ENCODE results near the gene RAB5A. TPM values are rescaled to one million over a fixed set of nuclear protein-coding genes. Genes with fewer than 3 reads are reported as not detected.
"Not testable (repeated sequence)": the region's sequence is repeated elsewhere in the genome, so short reads cannot be mapped to it uniquely, and the experiment has no call there.

The RAB5A gene
- total and polyA plus RNA-seq, 2 of the 4 experiments (the other 2 are of a cell fraction): 33.3 to 46.4 TPM

GRCh38 chr3:19899264-19899663 is 47.6 kb upstream of the RAB5A start:
- H3K9me3 ChIP-seq (ENCODE audit: control insufficient read depth, insufficient read depth, low read length): no peaks in the 10 kb centered on the region
- no peaks in the 10 kb centered on the region for H3K79me1 ChIP-seq (ENCODE audit: low read depth in 1 of 2, low read length in 2 of 2)
- no peak overlapping the region for H3K4me2 ChIP-seq (ENCODE audit: low read depth, low read length)
- no peak overlapping the region for H3K23ac ChIP-seq (ENCODE audit: low read depth, low read length)
- H3K4ac ChIP-seq (ENCODE audit: low read depth, low read length): no peak overlapping the region
- no peak overlapping the region for H3K56ac ChIP-seq (ENCODE audit: extremely low read depth, insufficient read depth, low read length)
- ATAC-seq (ENCODE audit: low read depth) (no peak), DNase-seq (no peak)
- H4K8ac ChIP-seq (ENCODE audit: low read depth in 2 of 2, low read length in 2 of 2): no peak overlapping the region
- no TSS peak for BruUV-seq (replicated peaks)
- ChIA-PET CTCF (no interaction called here), POLR2A (ENCODE audit: unreplicated experiment) (no interaction called here)
- H3K36me3 ChIP-seq (ENCODE audit: control insufficient read depth, insufficient read depth, low read length): no peaks in the 10 kb centered on the region
- intact Hi-C loops (cut with micrococcal nuclease) (no loop called here), dilution Hi-C loops (cut with HindIII; ENCODE audit: low sequenced_read_pairs, unreplicated experiment) (no loop called here), in situ Hi-C loops (cut with MboI; ENCODE audit: low sequenced_read_pairs) (no loop called here)
- H4K5ac ChIP-seq (ENCODE audit: low read depth, low read length): no peak overlapping the region
- H3K9me1 ChIP-seq (ENCODE audit: insufficient read depth, low read length): no peaks in the 10 kb centered on the region
- no peak overlapping the region for H3K14ac ChIP-seq (replicated peaks; ENCODE audit: low read depth, low read length)
- no peak overlapping the region for H2AK9ac ChIP-seq (replicated peaks; ENCODE audit: low read depth, low read length, poor library complexity)
- no peak overlapping the region for H2AFZ ChIP-seq (replicated peaks; ENCODE audit: low read length, poor library complexity)
- no peak overlapping the region for H2BK120ac ChIP-seq (ENCODE audit: low read depth, low read length)
- no peak overlapping the region for H3K18ac ChIP-seq (ENCODE audit: low read depth, low read length)
- no peak overlapping the region for H2BK15ac ChIP-seq (ENCODE audit: low read depth, low read length)
- H3K4me1 ChIP-seq (ENCODE audit: control insufficient read depth, insufficient read depth, low read length): no peaks in the 10 kb centered on the region
- no CpG with 5 or more reads among the region's 2 CpGs for WGBS, 2 experiments (ENCODE audit: extremely low coverage in 2 of 2, insufficient read length in 1 of 2)
- no peak overlapping the region for H4K91ac ChIP-seq (ENCODE audit: insufficient read depth, low read depth, low read length)
- no peak overlapping the region for H3K4me3 ChIP-seq (ENCODE audit: insufficient read depth, low read depth, low read length)
- H3K27ac ChIP-seq (ENCODE audit: insufficient read depth, low read length): no peak overlapping the region
- no peak overlapping the region for H3K9ac ChIP-seq (ENCODE audit: low read depth, low read length)
- no peak overlapping the region for H2AK5ac ChIP-seq (ENCODE audit: low read depth, low read length)
- no peaks in the 10 kb centered on the region for H3K27me3 ChIP-seq (ENCODE audit: control insufficient read depth, insufficient read depth, low read length)
- no peak for TF ChIP-seq CHD1 (IDR thresholded peaks at IDR 0.05; ENCODE audit: low read depth, low read length)
- no peak for TF ChIP-seq RCOR1 (IDR thresholded peaks at IDR 0.05; ENCODE audit: insufficient replicate concordance, low read length)
- TF ChIP-seq CTCF (conservative IDR thresholded peaks at IDR 0.05; ENCODE audit: low read depth, low read length): no peak
- TF ChIP-seq RAD21 (IDR thresholded peaks at IDR 0.05; ENCODE audit: low read length): no peak
- no peak for TF ChIP-seq MAZ (IDR thresholded peaks at IDR 0.05; ENCODE audit: borderline replicate concordance, low read depth, low read length)
- TF ChIP-seq POLR2A (IDR thresholded peaks at IDR 0.05; ENCODE audit: low read depth, low read length): no peak
- no peak for TF ChIP-seq RFX5 (IDR thresholded peaks at IDR 0.05; ENCODE audit: low read depth, low read length)
- no peak for TF ChIP-seq FOS (IDR thresholded peaks at IDR 0.05; ENCODE audit: low read depth, low read length)
- H2BK20ac ChIP-seq (ENCODE audit: low read depth, low read length): no peak overlapping the region
- H2BK5ac ChIP-seq (ENCODE audit: low read depth, low read length, poor library complexity, severe bottlenecking): no peak overlapping the region
- no peaks in the 10 kb centered on the region for H4K20me1 ChIP-seq (ENCODE audit: insufficient read depth, low read length)

DNA sequence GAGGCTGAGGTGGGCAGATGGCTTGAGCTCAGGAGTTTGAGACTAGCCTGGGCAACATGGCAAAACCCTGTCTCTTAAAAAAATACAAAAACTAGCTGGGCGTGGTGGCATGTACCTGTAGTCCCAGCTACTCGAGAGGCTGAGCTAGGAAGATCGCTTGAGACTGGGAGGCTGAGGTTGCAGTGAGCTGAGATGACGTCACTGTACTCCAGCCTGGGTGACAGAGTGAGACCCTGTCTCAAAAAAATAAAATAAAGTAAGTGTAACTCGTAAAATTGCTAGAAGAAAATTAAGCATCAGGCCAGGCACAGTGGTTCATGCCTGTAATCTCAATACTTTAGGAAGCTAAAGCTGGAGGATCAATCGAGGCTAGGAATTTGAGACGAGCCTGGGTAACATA is 47.1 kb upstream of the RAB5A start:
- H2BK120ac ChIP-seq (ENCODE audit: low read depth, low read length); H3K4me3 ChIP-seq (ENCODE audit: insufficient read depth, low read depth, low read length); H3K23ac ChIP-seq (ENCODE audit: low read depth, low read length); H3K4ac ChIP-seq (ENCODE audit: low read depth, low read length); H2AFZ ChIP-seq (replicated peaks; ENCODE audit: low read length, poor library complexity); H3K4me1 ChIP-seq (ENCODE audit: control insufficient read depth, insufficient read depth, low read length); BruUV-seq (replicated peaks); H4K91ac ChIP-seq (ENCODE audit: insufficient read depth, low read depth, low read length); H3K18ac ChIP-seq (ENCODE audit: low read depth, low read length); intact Hi-C loops (cut with micrococcal nuclease); H2BK20ac ChIP-seq (ENCODE audit: low read depth, low read length); H3K4me2 ChIP-seq (ENCODE audit: low read depth, low read length); H2BK5ac ChIP-seq (ENCODE audit: low read depth, low read length, poor library complexity, severe bottlenecking); H2AK9ac ChIP-seq (replicated peaks; ENCODE audit: low read depth, low read length, poor library complexity); ATAC-seq (ENCODE audit: low read depth); H3K36me3 ChIP-seq (ENCODE audit: control insufficient read depth, insufficient read depth, low read length); H3K9me3 ChIP-seq (ENCODE audit: control insufficient read depth, insufficient read depth, low read length); H3K27me3 ChIP-seq (ENCODE audit: control insufficient read depth, insufficient read depth, low read length); H2BK15ac ChIP-seq (ENCODE audit: low read depth, low read length); H3K14ac ChIP-seq (replicated peaks; ENCODE audit: low read depth, low read length); H3K27ac ChIP-seq (ENCODE audit: insufficient read depth, low read length); DNase-seq; H4K20me1 ChIP-seq (ENCODE audit: insufficient read depth, low read length); H2AK5ac ChIP-seq (ENCODE audit: low read depth, low read length); H3K9me1 ChIP-seq (ENCODE audit: insufficient read depth, low read length); H4K8ac ChIP-seq (ENCODE audit: low read depth in 2 of 2, low read length in 2 of 2); H3K9ac ChIP-seq (ENCODE audit: low read depth, low read length); in situ Hi-C loops (cut with MboI; ENCODE audit: low sequenced_read_pairs); CTCF ChIA-PET; H4K5ac ChIP-seq (ENCODE audit: low read depth, low read length); dilution Hi-C loops (cut with HindIII; ENCODE audit: low sequenced_read_pairs, unreplicated experiment); H3K79me1 ChIP-seq (ENCODE audit: low read depth in 1 of 2, low read length in 2 of 2); H3K56ac ChIP-seq (ENCODE audit: extremely low read depth, insufficient read depth, low read length): not testable (repeated sequence)
- POLR2A ChIA-PET (ENCODE audit: unreplicated experiment): interaction anchor here (0.6 kb wide), 1 partner anchor 9 kb away, joined by 3 read pairs; no protein-coding TSS in a partner anchor
- no CpG with 5 or more reads among the region's 7 CpGs for WGBS, 2 experiments (ENCODE audit: extremely low coverage in 2 of 2, insufficient read length in 1 of 2)

Measured in IMR-90 (cell line).